SK-MEL-5 (cell line): ENCODE results near the gene SLAIN2. TPM values are rescaled to one million over a fixed set of nuclear protein-coding genes. Genes with fewer than 3 reads are reported as not detected.

ENCODE experiments used
- DNase-seq: peaks from one replicate; pipeline ENCODE4 v3.0.0-alpha.2; 2016; ENCODE audit warnings: low read depth, low spot score
- in situ Hi-C: cut with HindIII; loops from 2 replicates; pipeline ENCODE4 v1.10.0; 2016; ENCODE audit warnings: low sequenced_read_pairs, high pct_unique_total_duplicates, low pct_unique_long_range_greater_than_20kb
- total RNA-seq: library from RNA; depleted of rRNA; stranded (reverse); fragments of >200 nt; shearing (Covaris generic); gene quantifications from 2 replicates; pipeline ENCODE4 v1.2.3, GENCODE V29; 2014

The SLAIN2 gene
- total RNA-seq, 1 experiment from 2014 or later: 36.6 TPM

DNA sequence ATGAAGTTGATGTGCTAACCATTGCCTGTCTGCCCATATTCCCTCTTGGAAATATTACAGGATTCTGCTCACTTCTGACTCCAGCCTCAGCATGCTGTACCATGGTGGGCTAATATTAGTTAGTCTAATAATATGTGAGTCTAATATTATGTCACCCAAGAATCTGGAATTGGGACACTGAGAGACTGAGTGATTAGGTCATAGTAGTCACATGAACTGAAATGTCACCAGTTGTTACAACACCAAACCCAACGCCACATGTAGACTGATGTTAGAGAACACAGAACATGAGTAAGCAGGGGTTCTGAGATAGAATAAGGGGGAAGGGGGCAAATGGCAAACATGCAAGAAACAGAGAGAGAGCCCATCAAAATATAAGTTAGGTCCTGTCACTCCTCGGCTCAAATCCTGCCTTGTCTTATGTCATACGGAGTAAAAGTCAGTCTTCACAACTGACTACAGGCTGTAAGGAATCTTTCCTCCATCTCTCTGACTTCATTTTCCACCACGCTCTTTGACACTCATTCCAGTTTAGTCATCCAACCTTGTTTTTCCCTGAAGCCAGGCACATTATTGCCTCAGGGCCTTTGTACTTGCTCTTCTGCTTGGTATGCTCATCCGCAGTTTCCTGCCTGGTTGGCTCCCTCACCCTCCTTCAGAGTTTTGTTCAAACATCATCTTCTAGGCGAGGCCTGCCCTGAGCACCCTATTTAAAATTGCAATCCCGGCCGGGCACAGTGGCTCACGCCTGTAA lies 9.6 kb upstream of the SLAIN2 start:
- DNase-seq: no peak

DNA sequence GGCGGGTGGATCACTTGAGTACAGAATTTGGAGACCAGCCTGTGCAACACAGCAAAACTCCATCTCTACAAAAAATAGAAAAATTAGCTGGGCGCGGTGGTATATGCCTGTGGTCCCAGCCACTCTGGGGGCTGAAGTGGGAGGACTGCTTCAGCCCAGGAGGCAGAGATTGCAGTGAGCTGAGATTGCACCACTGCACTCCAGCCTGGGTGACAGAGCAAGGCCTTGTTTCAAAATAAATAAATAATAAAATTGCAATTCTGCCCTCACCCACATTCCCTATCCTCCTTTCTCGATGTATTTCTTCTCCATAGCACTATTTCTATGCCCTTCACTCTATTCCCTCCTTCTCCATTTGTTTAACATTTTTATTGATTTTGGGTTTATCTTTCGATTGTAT lies 8.7 kb upstream of the SLAIN2 start:
- DNase-seq: no peak
- in situ Hi-C loops: no loop called here

More for the DNA sequence above, 9.6 kb upstream of the SLAIN2 start:
- in situ Hi-C loops: no loop called here

DNA sequence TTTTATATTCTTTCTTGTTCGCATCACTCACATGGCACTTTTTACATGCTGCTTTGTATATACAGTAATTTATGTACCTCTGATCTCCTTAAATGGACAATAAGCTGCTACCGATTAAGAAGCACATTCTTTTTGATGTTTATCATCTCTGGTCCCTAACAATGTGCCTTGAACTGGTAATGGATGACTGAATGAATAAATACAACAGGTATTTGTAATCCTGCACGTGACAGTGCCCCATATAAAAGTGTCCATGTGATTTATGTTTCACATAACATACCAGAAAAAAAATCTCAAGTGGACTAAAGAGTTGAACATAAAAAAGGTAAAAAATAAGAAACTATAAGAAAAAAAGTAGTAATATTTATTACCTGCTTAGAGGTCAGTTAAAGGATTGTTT lies 7.7 kb upstream of the SLAIN2 start:
- DNase-seq: no peak
- in situ Hi-C loops: no loop called here

DNA sequence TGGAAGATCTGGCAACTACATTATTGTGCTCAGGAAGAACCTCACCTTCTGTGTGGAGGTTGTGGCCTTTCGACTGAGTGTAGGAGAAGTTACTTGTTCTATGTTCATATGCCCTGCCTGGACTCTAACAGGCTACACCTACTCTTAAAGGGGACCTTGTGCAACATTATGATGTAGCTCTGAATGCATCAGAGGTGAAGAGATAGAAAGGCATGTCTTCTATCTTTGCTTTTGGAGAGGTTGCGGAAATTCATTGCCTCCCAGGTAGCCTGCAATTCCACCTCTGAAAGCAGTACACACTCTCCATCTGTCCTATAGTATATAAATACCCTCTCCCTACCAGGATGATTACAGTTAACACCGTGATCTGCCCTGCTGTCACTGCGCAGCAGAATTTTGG lies 7.1 kb upstream of the SLAIN2 start:
- in situ Hi-C loops: no loop called here

DNA sequence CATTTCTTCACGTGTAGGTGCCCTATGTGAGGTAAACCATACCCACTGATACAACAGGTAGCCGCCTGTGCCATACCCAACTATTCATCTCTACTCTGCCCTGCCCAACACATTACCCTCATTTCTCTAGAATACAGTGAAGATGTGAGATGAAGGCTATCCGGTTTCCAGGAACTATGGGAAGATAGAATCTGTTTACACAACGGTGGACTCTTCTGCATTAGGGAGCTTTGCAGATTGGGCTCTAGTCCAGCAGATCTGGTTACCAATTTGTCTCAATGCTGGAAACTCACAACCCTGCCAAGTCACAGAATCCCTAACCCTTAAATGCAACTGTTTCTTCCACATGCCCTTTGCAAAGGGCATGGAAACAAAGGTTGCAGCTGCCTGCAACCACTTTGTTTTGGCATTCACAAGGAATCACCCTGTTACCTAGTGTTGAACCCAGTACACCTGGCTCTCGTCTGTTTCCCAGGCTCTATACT lies 6.4 kb upstream of the SLAIN2 start:
- in situ Hi-C loops: no loop called here
- DNase-seq: no peak

More for the DNA sequence above, 7.1 kb upstream of the SLAIN2 start:
- DNase-seq: no peak

DNA sequence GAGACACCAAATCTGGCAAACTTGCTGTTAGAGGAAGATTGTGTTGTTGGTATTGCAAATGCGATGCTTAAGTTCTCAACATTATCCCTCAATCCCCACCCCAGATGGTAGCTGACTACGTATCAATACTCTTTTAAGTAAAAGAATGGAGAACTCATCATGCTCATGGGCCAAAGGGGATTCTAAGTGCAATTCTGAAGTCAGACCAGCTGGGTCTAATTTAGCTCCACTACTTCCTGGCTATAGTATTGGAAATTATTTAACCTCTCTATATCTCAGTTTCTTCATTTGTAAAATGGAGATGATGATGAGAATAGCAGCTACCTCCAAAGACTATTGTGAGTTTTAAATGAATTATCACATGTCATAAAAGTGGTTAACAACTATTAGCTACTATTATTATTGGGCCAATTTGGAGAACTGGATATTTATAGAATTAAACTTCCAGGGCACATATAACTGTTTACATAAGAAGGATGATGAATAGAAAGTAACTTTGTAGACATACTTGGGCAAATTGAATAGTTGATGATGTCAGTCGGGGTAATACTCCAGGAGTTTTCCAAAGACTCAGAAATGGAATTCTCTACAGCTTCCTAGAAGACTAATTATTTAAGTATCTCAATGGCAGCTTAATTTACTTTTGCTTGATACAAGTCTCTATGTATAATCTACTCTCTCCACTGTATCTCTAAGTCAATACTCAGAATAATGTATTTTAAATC lies 5.0 kb upstream of the SLAIN2 start:
- in situ Hi-C loops: no loop called here
- no peak for DNase-seq

DNA sequence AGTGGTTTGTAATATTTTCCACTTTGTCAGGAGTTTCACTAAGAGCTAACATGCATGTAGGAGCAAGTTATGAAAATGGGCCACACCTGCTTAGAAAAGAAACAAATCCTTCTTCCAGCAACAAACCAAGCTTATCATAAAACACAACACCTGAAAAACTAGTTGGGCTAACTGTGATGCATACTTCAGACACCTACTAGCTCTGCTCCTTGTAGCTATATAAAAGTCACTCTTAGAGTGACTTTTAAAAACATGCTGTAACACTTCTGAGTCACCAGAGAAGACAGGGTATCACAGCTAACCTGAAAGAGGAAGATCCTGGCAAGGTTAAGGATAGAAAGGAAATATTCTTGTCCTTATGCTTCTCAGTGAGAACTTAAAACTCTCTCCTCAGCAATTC lies 3.6 kb upstream of the SLAIN2 start:
- in situ Hi-C loops: no loop called here
- no peak for DNase-seq

DNA sequence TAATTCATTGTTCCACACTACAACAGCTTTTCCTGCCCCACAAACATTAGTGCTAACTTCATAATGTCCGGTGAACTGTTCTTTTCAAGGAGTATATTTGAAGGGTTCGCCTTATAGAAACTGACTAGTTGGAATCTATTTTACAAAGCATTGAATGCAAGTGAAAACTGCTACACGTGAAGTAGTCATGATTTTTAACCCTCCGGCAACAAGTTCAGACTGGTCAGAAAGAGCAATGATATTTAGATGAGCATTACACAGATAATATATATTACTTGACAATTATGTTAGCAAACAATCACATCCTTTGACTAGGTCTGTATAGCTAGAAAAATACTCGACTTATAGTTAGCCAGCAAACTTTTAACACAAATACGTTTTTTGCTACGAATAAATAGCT lies 1.7 kb upstream of the SLAIN2 start:
- no peak for DNase-seq
- in situ Hi-C loops: no loop called here

DNA sequence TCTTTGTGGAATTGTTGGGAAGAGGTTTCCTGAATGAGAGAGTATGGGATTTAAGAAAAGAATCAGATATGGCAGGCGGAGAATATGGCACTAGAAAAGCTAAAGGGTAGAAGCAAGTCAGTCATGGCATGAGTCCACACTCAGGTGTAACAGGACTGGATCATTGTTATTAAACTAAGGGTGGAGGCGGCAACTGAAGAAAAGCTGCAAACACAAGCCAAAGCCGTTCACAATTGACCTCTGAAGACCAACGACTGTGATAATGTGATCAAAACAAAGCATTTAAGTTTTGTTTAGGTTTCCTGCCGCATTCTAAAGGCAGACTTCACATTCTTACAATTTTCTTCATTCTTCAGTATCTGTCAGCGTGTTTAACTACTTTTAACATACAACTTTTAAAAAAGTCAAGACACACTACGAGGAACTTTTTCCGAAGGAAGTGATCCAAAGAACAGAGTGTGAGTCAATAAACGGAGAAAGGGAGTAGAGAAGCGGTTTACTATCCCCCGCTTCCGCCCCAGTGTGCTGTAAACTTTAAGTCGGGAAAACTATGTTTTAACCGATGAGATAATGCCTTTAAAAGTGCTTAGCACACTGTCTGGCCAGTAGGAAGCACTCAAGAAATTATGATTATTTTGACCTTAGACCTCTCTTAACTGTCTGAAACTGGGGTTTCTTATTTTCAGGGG lies 909 bp upstream of the SLAIN2 start:
- DNase-seq: peak; percentile 29
- in situ Hi-C loops: no loop called here

DNA sequence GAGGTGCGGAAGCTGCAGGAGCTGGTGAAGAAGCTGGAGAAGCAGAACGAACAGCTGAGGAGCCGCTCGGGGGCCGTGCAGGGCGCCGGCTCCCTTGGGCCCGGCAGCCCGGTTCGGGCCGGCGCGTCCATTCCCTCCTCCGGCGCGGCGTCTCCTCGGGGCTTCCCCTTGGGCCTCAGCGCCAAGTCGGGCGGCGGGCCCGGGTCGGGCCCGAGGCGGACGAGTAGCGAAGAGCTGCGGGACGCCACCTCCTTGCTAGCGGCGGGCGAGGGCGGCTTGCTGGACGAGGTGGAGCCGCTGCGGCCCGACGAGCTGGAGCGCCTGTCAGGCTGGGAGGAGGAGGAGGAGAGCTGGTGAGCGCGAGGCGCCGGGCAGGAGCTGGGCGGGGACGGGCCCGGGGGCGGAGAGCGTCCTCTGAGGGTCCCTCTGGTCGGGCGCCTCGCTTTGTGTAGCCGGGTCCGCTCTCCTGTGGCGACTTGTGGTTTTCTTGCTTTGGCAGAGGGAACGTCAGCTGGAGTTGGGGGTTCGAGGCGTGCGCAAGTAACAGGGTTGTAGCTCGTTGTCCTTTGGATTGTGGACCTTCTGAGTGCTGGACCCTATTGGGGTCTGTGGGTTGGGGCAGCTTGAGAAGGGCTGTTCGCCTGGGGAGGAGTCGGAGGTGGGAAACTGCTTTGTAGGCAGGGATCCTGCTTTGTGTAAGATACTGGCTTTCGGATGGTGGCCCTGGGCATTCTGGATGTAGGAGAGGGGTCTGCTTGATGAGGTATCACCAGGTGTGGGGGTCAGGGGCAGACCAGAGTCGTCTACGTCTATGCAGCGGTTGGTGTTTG lies 662 bp downstream of the SLAIN2 start:
- in situ Hi-C loops: no loop called here
- DNase-seq: peak; percentile 25

DNA sequence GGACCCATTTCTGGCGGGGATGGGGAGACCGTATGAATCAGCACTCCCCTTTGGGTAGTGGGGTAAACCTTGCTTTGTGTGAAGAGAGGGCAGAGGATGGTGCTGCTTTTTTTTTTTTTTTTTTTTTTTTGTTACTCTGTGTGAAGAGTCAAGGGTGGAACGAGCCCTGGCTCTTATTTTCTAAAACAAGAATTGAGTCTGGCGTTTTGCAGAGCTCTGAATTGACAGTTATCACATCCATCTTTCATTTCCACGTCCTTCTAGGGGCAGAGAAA lies 1.2 kb downstream of the SLAIN2 start:
- in situ Hi-C loops: no loop called here
- no peak for DNase-seq

DNA sequence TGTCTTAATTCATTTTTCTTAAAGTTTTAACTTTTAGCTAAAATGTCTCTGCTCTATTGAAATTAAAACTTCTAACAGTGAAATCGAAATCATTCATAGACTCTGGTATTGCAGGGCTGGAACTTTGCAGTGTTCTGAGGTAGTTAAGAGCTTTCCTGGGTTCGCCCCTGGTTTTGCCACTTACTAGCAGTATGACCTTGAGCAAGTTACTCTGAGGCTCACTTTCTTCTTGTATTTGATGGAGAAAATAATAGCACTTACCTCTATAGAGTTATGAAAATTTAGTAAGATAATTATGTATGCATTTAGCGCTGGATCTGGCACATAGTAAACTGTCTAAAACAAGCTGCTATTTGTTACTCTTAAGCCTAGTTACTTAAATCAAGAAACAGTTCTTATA lies 1.7 kb downstream of the SLAIN2 start:
- in situ Hi-C loops: no loop called here
- no peak for DNase-seq

DNA sequence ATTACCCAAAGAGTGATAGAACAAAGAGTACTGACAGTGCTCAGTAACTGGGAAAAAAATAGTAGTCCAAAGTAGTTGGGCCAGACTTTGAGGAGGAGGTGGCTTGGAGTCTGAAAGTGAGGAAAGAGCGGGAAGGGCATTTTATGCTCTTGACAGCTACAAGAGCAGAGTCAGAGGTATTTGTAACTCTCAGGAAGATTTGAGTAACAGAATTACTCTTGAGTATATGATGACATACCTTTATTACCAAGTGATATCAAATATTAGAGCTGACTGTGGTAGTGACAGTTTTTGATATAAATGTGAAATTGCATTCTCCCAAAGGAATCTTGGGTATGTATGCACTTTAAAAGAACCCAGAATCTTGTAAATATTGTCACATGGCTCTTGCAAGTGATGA lies 2.2 kb downstream of the SLAIN2 start:
- in situ Hi-C loops: no loop called here

DNA sequence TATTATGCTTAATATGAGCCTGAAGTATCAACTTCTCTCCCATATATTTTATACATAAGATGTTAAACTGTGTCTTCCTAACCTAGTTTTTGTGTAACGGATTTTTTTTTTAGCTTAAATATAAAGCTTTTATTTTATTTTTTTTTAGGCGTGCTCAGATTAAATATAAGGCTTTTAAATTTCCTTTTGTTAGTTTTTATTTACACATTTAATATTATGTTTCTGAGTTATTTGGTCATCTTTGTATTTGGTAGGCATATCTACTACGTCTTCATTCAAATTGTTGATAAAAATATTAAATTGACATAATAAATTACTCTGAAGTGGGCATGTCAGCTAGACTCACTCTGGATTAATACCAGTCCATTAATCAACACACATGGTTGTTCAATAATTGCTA lies 4.2 kb downstream of the SLAIN2 start:
- no peak for DNase-seq
- in situ Hi-C loops: no loop called here

More for the DNA sequence above, 2.2 kb downstream of the SLAIN2 start:
- DNase-seq: no peak

DNA sequence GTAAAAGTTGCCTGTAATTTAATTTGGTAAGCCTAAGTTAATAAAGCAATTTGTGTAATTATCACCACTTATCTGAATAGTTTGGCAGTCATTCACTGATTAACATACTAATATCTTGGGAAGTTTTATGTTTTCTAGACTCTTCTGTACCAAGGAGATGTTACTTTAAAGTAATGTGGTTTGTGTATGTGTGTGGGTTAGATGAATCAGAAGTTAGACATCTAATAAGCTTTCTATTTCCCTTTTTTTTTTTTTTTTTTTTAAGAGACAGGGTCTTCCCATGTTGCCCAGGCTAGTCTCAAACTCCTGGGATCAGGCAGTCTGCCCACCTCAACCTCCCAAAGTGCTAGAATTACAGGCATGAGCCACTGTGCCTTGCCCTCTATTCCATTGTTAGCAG lies 5.3 kb downstream of the SLAIN2 start:
- DNase-seq: no peak
- in situ Hi-C loops: no loop called here

DNA sequence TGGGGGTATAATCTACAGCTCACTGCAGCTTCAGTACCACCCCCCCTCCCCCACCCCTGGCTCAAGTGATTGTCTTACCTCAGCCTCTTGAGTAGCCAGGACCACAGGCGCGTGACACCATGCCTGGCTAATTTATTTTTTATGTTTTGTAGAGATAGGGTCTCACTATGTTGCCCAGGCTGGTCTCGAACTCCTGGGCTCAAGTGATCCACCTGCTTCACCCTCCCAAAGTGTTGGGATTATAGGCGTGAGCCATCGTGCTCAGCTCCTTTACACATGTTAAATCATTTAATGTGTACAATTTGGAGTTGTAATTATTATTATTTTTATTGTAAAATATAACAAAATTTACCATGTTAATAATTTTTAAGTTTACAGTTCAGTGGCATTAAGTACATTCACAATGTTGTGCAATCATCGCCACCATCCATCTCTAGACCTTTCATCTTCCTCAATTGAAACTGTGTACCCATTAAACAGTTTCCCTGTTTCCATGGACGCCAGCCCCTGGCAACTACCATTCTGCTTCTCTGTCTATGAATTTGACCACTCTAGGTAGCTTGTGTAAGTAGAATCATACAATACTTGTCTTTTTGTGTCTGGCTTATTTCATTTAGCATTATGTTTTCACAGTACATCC lies 6.1 kb downstream of the SLAIN2 start:
- in situ Hi-C loops: no loop called here
- no peak for DNase-seq

DNA sequence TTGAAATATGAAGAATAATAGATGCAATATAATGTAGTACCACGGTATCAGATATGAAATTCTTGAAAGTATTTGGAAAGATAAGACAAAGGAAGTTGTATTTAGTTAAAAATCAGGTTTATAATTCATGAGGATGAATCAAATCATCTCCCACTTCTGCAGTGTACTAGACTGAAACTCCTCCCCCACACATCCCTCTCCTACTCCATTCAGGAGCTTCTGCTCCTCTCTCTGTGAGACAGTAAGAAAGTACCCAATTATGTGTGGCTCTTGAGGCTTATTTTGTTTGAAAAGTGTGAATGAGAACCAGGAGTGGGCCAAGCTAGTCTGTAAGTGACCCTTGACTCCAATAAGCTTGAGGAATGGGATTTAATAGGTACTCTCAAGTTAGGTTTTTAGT lies 9.5 kb downstream of the SLAIN2 start:
- in situ Hi-C loops: no loop called here
- DNase-seq: no peak

DNA sequence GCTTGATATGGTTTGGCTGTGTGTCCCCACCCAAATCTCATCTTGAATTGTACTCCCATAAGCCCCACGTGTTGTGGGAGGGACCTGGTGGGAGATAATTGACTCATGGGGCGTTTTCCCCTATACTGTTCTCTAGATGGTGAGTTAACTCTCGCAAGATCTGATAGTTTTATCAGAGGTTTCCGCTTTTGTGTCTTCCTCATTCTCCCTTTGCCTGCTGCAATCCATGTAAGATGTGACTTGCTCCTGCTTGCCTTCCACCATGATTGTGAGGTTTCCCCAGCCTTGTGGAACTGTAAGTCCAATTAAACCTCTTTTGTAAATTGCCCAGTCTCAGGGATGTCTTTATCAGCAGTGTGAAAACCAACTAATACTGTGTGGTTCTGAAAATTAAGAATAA lies 11.5 kb downstream of the SLAIN2 start:
- no peak for DNase-seq
- in situ Hi-C loops: no loop called here
